COLO668 (cell line): ENCODE data around the gene RNASE1.

ENCODE experiments used
- DNase-seq: peaks from one replicate; lab custom pipeline; 2025; ENCODE audit not compliant: unreplicated experiment; lab: John Stamatoyannopoulos, UW

Gene RNASE1

GRCh38 chr14:20808162-20808483 is 5.5 kb upstream of the RNASE1 start:
- DNase-seq = no peak

GRCh38 chr14:20807304-20808161 is 4.9 kb upstream of the RNASE1 start:
- no peak for DNase-seq

- no peak for DNase-seq
Measured at GRCh38 chr14:20805485-20805884, 2.8 kb upstream of the RNASE1 start.

GRCh38 chr14:20803223-20803622 is 579 bp upstream of the RNASE1 start:
- no peak for DNase-seq

- DNase-seq = no peak
Measured at GRCh38 chr14:20801726-20802125, 918 bp downstream of the RNASE1 start.

- DNase-seq = no peak
Measured at GRCh38 chr14:20799892-20800544, 2.6 kb downstream of the RNASE1 start.

GRCh38 chr14:20799456-20799891 is 3.2 kb downstream of the RNASE1 start:
- no peak for DNase-seq

GRCh38 chr14:20798932-20799331 is 3.7 kb downstream of the RNASE1 start:
- no peak for DNase-seq

- no peak for DNase-seq
Measured at GRCh38 chr14:20798318-20798717, 4.3 kb downstream of the RNASE1 start.

GRCh38 chr14:20797164-20797563 is 5.5 kb downstream of the RNASE1 start:
- no peak for DNase-seq

GRCh38 chr14:20794644-20795369 is 7.8 kb downstream of the RNASE1 start:
- DNase-seq = no peak

- DNase-seq = no peak
Measured at GRCh38 chr14:20792556-20792955, 10.1 kb downstream of the RNASE1 start.

- DNase-seq = no peak
Measured at GRCh38 chr14:20791597-20791996, 11.0 kb downstream of the RNASE1 start.

GRCh38 chr14:20791187-20791586 is 11.5 kb downstream of the RNASE1 start:
- DNase-seq = no peak

- no peak for DNase-seq
Measured at GRCh38 chr14:20790464-20791116, 12.1 kb downstream of the RNASE1 start.

GRCh38 chr14:20789230-20789813 is 13.3 kb downstream of the RNASE1 start:
- no peak for DNase-seq

- DNase-seq = no peak
Measured at GRCh38 chr14:20787025-20787424, 15.6 kb downstream of the RNASE1 start.

GRCh38 chr14:20782280-20782890 is 20.3 kb downstream of the RNASE1 start:
- no peak for DNase-seq

- no peak for DNase-seq
Measured at GRCh38 chr14:20781803-20782202, 20.8 kb downstream of the RNASE1 start.

GRCh38 chr14:20775901-20776300 is 26.7 kb downstream of the RNASE1 start:
- no peak for DNase-seq

- DNase-seq = no peak
Measured at GRCh38 chr14:20775043-20775442, 27.6 kb downstream of the RNASE1 start.
